Measurements from ENCODE around the gene USP22.
A peak's percentile ranks its signal among the peaks of the same experiment; 100 is the strongest.

The USP22 gene

DNA sequence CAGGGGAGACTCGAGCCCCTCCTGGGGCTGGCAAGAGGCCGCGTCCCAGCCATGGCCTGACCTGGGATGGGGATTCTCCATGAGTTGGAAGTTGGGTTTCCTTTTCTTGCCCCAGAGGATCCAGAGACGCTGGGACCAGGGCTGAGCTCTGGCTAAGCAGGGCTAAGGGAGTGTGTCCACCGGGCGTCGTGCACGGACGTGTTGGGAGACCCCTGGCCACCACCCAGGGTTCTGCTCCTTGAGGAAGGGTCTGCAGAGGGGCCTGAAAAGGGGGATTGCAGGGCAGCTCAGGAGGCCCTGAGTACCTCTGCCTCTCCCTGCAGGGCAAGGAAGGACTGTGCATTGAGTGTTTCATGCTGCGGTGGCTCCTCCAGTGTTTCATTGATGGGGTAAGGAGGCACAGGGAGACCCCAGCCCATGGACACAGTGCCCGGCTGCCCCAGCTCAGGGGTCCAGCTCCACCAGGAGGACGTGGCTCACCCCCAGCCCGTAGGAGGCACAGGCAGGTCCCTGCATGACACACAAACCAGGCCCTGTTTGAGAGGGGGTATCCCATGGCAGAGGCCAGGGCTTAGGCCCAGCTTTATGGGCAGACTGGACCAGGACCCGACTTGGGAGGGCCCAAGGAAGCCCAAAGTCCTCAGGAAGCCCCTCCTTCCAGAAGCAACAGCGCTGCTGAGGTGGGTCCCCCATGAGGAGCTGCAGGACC lies 47.5 kb downstream of the USP22 start:
- peaks cover 0 to 43% (median 26%) of the 10 kb centered on the region in 4 donors for H3K4me1 ChIP-seq
- intact Hi-C loops (cut with DNase I; ENCODE audit: low total_unique reads), result loop anchor here (10.0 kb wide), 2 partner anchors 51 to 191 kb away; no protein-coding TSS in a partner anchor
- peaks cover 6 to 8% (median 7%) of the 10 kb centered on the region in 3 donors for H3K36me3 ChIP-seq
- no peak overlapping the region for H3K4me3 ChIP-seq
- no peaks in the 10 kb centered on the region for H3K9me3 ChIP-seq
- H3K27ac ChIP-seq, result no peak overlapping the region
- DNase-seq, result peak; percentile 21 to 60
- no peaks in the 10 kb centered on the region for H3K27me3 ChIP-seq
- TF ChIP-seq, protein P1, sequence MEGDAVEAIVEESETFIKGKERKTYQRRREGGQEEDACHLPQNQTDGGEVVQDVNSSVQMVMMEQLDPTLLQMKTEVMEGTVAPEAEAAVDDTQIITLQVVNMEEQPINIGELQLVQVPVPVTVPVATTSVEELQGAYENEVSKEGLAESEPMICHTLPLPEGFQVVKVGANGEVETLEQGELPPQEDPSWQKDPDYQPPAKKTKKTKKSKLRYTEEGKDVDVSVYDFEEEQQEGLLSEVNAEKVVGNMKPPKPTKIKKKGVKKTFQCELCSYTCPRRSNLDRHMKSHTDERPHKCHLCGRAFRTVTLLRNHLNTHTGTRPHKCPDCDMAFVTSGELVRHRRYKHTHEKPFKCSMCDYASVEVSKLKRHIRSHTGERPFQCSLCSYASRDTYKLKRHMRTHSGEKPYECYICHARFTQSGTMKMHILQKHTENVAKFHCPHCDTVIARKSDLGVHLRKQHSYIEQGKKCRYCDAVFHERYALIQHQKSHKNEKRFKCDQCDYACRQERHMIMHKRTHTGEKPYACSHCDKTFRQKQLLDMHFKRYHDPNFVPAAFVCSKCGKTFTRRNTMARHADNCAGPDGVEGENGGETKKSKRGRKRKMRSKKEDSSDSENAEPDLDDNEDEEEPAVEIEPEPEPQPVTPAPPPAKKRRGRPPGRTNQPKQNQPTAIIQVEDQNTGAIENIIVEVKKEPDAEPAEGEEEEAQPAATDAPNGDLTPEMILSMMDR (IDR thresholded peaks at IDR 0.05), result no peak

GRCh38 chr17:20994779-20995149 lies 48.0 kb downstream of the USP22 start:
- Histone ChIP-seq H3K9me3 (no peaks in the 10 kb centered on the region), H3K27ac (no peak overlapping the region), H3K4me1 (peaks cover 0 to 43% (median 23%) of the 10 kb centered on the region in 4 donors), H3K27me3 (no peaks in the 10 kb centered on the region), H3K4me3 (no peak overlapping the region), H3K36me3 (peaks cover 1 to 2% (median 2%) of the 10 kb centered on the region in 3 donors)
- intact Hi-C loops (cut with DNase I; ENCODE audit: low total_unique reads), result loop anchor here (10.0 kb wide), 2 partner anchors 50 to 190 kb away; no protein-coding TSS in a partner anchor
- DNase-seq, result no peak
- TF ChIP-seq, protein P1 (IDR thresholded peaks at IDR 0.05), result no peak

DNA sequence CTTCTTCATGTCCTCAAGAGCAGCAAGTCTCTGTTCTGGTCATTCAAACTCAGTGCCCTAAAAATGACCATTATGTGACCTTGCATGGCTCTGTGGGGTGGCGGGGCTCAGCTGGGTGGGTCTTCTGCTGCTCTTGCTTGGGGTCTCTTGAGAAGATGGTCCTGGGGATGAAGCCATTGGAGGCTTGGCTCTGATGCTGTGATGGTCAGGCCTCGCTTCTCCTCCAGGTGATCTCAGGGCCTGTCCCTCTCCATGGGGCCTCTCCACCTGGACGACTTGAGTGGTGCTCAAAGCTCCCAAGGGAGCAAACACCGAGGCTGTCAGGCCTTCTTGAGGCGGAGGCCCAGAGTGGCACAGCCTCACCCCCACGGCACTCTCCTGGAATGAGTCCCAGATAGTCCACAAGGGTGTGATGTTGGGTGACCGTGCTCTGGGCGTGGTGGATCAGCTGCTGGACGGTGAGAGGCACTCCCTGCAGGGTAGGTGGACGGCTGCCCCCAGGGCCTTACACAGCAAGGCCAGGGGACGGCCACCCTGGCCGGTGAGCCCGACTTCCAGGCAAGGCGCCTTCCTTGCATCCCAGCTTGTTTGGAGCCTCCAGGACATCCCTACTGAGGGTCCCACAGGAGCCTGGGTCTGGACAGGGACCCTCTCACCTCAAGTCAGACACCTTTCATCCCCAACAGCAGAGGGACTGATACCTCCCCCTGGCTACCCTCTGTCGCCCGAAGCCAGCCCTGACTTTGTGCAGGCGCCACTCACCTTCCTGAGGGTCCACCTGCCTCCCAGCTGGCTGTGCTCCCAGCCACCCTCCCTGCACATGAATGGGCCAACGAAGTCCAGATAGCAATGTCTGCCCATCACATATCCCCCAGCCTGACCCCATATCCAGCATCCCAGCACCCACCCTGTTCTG lies 48.7 kb downstream of the USP22 start:
- TF ChIP-seq, protein P1 (IDR thresholded peaks at IDR 0.05), result no peak
- Histone ChIP-seq H3K36me3 (no peaks in the 10 kb centered on the region), H3K9me3 (no peaks in the 10 kb centered on the region), H3K4me3 (no peak overlapping the region), H3K27ac (no peak overlapping the region), H3K27me3 (no peaks in the 10 kb centered on the region), H3K4me1 (peaks cover 0 to 38% (median 18%) of the 10 kb centered on the region in 4 donors)
- intact Hi-C loops (cut with DNase I; ENCODE audit: low total_unique reads), result loop anchor here (10.0 kb wide), 2 partner anchors 49 to 189 kb away; no protein-coding TSS in a partner anchor
- peak; percentile 16 to 64 for DNase-seq

DNA sequence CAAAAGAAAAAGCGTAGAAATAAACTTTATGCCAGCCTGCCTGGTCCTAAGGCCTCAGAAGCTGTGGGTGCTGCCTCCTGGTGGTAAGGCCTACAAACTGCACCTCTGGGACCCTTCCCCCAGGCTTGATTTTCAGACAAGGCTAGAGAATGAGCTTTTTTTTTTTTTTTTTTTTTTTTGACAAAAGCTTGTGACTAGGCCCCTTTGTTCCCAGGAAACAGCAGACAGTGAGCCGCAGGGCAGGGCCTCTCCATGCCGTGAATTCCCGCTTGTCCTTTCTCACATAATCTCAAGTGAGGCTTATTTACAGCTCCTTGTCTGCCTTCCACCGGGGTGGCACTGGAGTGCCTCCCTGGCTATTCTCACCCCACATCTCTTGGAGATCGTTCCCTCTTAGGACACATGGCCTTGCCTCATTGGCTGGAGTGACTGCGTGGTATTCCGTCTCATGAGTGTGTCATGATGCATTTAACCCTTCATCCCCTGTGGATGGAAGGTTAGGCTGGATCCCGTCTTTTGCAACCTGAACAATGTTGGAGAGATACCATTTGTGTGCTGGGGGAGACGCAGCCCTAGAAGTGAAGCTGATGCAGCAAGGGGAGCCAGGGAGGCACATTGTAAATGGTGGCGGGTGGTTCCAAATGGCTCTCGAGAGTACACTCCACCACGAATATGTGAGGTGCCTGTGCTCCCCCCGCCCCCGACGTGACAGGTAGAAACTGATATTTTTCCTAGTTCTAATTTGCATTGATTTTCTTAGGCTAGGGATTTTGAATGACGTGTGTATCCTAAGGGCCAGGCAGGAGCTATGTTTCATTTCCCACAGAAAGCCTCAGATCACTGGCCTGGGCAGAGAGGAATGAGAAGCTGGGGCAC lies 49.6 kb downstream of the USP22 start:
- H3K9me3 ChIP-seq, result no peaks in the 10 kb centered on the region
- TF ChIP-seq, protein P1 (IDR thresholded peaks at IDR 0.05), result peak; percentile 81 to 89
- no peaks in the 10 kb centered on the region for H3K36me3 ChIP-seq
- intact Hi-C loops (cut with DNase I; ENCODE audit: low total_unique reads), result loop anchor here (10.0 kb wide), 2 partner anchors 48 to 188 kb away; no protein-coding TSS in a partner anchor
- no peaks in the 10 kb centered on the region for H3K27me3 ChIP-seq
- peaks cover 0 to 29% (median 13%) of the 10 kb centered on the region in 4 donors for H3K4me1 ChIP-seq
- no peak overlapping the region for H3K27ac ChIP-seq
- DNase-seq, result peak; percentile 55 to 85
- peak overlapping the region; percentile 20 to 22 for H3K4me3 ChIP-seq

DNA sequence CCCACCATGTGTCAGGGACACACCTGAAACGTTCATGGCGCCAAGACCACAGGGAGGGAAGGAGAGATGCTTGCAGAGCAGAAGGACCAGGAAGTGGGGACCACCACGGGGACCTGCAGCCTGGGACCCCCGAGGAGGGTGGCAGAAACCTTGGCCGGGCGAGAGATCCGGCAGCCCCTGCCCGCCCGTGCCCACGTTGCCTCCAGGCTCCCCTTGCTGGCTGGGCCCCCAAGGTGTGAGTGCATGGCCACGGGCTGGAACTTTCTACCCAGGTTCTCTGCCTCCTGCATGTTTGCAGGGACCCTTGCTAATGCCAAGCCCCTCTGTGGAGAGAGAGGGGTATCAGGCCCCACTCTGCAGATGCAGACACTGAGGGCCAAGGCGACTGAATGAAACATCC lies 50.4 kb downstream of the USP22 start:
- H3K27ac ChIP-seq, result no peak overlapping the region
- no peaks in the 10 kb centered on the region for H3K9me3 ChIP-seq
- H3K27me3 ChIP-seq, result no peaks in the 10 kb centered on the region
- TF ChIP-seq, protein P1 (IDR thresholded peaks at IDR 0.05), result no peak
- H3K4me3 ChIP-seq, result peak overlapping the region; percentile 20 to 22
- intact Hi-C loops (cut with DNase I; ENCODE audit: low total_unique reads), result loop anchor here (10.0 kb wide), 2 partner anchors 48 to 188 kb away; no protein-coding TSS in a partner anchor
- peaks cover 0 to 21% (median 10%) of the 10 kb centered on the region in 4 donors for H3K4me1 ChIP-seq
- H3K36me3 ChIP-seq, result no peaks in the 10 kb centered on the region
- DNase-seq, result peak in 1 of 2 donors; percentile 66
